Activated CD4-positive, alpha-beta T cell treated with anti-CD3 and anti-CD28 coated beads for 24 hours (primary cell): ENCODE data around the gene NKAIN1.
A peak's percentile ranks its signal among the peaks of the same experiment; 100 is the strongest.
"Not testable (repeated sequence)": the region's sequence is repeated elsewhere in the genome, so short reads cannot be mapped to it uniquely, and the experiment has no call there.

Experiments
- DNase-seq, 2 donors: peaks; one replicate each; pipeline ENCODE4 v3.0.0-alpha.2; 2020; ENCODE audit warnings: low read depth in 2 of 2

NKAIN1 gene

GRCh38 chr1:31239653-31240241 is at the start of gene NKAIN1:
TSS of gene NKAIN1 (minus strand) at chr1:31239887. CDS start at chr1:31239547, 340 bp downstream.
- DNase-seq, result no peak

GRCh38 chr1:31289021-31289420 is 49.3 kb upstream of the NKAIN1 start:
- no peak for DNase-seq

DNA sequence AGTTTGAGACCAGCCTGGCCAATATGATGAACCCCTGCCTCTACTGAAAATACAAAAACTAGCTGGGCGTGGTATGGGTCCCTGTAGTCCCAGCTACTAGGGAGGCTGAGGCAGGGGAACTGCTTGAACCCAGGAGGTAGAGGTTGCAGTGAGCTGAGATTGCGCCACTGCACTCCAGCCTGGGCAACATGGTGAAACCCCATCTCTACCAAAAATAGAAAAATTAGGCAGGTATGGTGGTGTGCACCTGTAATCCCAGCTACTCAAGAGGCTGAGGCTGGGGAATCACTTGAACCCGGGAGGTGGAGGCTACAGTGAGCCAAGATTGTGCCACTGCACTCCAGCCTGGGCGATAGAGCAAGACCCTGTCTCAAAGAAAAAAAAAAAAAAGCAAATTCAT is 48.1 kb upstream of the NKAIN1 start:
- peak in 1 of 2 donors; percentile 35 for DNase-seq

DNA sequence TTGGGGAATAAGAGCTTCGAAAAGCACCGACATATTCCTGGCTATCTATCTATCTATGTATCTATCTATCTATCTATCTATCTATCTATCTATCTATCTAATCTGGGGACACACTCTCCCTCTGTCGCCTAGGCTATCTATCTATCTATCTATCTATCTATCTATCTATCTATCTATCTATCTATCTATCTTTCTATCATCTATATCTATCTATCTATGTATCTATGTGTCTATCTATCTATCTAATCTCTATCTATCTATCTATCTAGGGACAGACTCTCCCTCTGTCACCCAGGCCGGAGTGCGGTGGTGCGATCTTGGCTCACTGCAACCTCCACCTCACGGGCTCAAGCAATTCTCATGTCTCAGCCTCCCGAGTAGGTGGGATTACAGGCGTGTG is 42.7 kb upstream of the NKAIN1 start:
- not testable (repeated sequence) for DNase-seq

DNA sequence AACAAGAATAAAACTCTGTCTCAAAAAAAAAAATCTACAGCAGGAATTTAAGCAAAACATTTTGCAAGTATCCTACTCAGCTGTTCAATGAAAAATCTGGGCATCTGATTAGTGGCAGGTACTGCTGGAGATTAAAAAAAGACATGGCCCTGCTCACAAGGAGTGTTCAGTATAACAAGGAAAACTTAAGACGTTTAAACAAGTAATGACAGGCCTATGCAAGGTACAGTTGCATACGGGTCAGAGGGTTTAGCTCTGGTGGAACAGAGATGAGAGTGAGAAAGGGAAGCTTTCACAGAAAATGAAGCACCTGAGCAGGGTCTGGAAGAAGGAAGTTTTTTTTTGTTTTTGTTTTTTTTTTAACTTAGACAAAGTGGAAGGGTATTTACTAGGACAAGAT is 33.9 kb upstream of the NKAIN1 start:
- DNase-seq, result no peak

DNA sequence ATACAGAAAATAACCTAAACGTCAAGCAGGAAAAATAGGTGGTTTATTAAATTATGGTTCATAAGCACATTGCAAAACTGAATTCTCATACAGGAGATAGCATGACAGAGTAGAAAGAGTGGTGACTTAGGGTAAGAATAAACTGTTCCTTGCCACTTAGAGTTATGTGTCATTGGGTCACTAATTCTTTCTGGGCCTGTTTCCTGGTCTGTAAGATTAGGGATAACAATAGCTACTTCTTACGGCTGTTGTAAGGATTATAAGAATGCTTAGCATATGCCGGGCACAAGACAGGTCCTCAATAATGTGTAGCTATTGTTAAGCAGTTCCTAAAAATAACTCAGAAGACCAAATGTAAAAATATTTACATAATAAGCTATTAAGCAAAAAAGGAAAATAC is 32.7 kb upstream of the NKAIN1 start:
- no peak for DNase-seq

DNA sequence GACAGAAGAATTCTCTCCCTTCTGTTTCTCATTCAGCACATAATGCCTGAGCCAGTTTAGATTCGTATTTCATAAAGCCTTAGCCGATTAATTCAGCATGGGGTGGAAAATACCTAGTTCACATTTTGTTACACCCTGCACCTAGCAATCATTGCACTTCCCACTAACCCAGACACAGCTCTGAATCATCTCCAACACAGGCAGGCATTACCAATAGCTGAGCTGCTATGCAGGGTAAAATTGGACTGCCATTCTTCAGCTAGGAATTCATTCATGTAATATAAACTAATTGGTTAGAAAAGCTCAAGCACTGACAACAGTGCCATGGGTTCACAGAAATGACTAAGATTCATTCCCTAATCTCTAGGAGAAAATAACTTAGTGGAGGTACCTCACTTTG is 26.9 kb upstream of the NKAIN1 start:
- no peak for DNase-seq

DNA sequence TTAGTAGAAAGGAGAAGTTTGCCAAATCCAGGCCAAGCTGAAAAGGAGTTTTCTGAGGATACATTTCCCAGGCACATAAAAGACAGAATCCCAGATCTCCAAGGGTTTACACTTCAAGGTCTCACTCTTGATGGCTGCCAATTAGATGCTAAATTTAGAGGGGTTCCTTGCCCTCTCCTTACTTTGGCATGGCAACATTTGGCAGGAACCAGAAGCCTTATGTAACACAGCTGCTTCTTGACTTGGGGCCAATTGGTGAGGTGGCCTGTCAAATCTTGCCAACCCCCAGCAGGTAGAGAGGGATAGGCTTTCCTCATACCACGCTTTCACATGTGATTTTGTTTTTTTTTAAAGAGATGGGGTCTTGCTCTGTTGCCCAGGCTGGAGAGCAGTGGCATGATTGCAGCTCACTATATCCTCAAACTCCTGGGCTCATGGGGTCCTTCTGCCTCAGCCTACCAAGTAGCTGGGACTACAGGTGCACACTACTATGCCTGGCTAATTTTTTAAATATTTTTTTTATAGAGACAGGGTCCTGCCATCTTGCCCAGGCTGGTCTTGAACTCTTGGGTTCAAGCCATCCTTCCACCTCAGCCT is 25.2 kb upstream of the NKAIN1 start:
- DNase-seq, result no peak

- DNase-seq, result no peak
Measured at GRCh38 chr1:31263408-31263807, 23.7 kb upstream of the NKAIN1 start.

DNA sequence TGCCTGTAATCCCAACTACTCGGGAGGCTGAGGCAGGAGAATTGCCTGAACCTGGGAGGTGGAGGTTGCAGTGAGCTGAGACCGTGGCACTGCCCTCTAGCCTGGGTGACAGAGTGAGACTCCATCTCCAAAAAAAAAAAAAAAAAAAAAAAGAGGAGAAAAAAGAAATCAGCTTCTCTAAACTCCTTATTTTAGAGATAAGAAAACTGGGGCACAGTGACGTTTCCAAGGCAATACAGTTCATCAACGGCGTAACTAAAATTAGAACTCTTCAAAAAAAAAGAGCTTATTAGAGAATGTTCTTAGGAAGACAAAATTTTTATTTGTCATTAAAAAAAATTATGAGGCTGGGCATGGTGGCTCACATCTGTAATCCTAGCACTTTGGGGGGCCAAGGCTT is 22.7 kb upstream of the NKAIN1 start:
- not testable (repeated sequence) for DNase-seq

DNA sequence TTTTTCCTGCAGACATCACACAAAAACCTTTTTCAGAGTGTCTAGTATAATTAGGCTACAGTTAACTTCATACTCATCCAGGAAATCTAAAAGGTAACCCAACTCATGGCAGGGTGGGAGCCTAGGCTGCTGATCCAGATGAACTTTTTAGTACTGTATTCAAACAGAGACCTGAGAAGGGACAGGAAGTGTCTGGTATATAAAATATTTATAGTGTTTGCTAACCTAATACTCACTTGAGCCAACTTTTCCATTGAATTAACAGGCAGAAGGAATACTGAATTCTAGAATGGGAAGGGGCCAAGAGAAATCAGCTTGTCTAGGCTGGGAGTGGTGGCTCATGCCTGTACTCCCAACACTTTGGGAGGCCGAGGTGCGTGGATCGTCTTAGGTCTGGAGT is 22.2 kb upstream of the NKAIN1 start:
- no peak for DNase-seq

GRCh38 chr1:31259746-31260145 is 20.1 kb upstream of the NKAIN1 start:
- DNase-seq, result no peak

GRCh38 chr1:31258581-31258980 is 18.9 kb upstream of the NKAIN1 start:
- no peak for DNase-seq

- no peak for DNase-seq
Measured at GRCh38 chr1:31257213-31257612, 17.5 kb upstream of the NKAIN1 start.

DNA sequence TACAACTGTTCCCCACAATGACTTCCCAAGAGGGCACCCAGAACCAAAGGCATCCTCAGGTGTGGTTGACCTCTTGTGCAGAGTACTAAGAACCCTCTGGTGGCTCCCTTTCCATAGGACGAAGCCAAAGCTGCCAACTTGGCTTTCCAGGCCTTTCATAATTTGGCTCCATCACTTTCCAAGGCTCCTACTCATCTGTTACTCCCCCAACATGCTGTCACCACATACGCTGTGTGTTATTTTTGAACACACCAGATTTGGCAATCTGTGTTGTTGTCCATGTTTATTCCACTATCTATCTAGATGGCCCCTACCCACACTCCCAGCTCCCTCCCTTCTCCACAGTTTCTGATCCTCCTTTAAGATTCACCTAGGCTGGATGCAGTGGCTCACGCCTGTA is 10.2 kb upstream of the NKAIN1 start:
- DNase-seq, result no peak

GRCh38 chr1:31248276-31248675 is 8.6 kb upstream of the NKAIN1 start:
- DNase-seq, result no peak

DNA sequence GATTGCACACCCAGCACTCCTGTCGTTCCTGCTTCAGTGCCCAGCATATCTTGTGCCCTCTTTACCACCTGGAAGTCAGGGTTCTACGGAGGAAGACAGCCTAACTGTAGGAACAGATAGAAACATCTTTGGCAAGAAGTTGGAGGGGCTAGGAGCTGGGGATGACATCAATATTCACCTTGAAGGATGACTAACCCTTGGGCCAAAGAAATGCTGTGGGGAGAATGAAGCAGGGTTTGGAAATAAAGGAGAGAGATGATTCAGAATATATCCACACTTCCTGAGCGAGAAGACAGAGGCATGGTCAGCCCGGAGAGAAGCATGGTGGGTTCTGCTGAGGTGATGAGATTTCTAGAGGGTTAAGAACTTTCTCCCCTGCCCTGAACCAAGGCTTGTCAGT is 4.6 kb upstream of the NKAIN1 start:
- no peak for DNase-seq

DNA sequence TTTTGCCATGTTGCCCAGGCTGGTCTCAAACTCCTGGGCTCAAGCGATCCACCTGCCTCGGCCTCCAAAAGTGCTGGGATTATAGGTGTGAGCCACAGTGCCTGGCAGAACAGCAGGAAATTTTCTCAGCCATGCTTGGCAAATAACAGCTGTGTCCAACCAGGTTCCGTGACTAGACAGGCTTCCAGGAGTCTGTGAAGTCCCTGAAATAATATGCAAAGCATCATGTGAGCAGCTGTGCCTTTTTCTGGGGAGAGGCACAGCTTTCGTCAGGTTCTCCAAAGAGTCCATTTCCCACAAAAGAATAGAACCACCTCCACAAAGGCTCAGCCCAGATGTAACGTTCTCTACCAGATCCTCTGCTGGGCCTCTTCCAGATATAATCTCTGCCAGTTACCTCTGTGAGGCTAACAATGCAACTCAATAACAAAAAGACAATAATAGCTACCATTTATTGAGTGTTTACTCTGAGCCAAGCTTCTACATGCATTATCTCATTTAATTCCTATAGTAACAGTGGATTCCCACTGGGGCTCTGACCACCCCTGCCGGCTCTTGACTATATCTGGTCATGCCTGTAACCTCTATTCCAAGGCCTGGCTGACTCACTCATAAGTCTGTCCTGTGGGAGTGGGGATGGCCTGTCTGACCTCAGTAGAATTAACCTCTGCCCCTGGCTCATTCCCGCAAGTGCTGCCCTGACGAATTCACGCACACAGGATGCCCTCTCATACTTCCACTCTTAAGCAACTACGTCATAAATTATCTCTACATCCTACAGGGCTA is 4.0 kb upstream of the NKAIN1 start:
- no peak for DNase-seq

DNA sequence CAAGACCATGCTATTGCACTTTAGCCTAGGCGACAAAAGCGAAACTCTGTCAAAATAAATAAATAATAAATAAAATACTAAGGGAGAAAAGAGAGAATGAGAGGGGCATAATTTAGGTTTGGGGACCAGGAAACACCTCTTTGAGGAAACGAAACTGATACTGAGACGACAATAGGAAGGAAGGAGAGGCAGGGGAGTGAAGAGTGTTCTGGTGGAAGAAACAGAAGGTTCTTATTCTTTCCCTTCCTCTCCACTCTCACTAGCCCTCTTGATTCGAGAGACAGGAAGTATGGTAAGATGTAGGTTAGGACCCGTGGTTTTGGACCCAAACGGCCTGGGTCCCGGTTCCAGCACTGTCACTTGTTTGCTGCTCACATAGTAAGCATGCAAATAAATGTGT is 1.6 kb upstream of the NKAIN1 start:
- DNase-seq, result no peak

DNA sequence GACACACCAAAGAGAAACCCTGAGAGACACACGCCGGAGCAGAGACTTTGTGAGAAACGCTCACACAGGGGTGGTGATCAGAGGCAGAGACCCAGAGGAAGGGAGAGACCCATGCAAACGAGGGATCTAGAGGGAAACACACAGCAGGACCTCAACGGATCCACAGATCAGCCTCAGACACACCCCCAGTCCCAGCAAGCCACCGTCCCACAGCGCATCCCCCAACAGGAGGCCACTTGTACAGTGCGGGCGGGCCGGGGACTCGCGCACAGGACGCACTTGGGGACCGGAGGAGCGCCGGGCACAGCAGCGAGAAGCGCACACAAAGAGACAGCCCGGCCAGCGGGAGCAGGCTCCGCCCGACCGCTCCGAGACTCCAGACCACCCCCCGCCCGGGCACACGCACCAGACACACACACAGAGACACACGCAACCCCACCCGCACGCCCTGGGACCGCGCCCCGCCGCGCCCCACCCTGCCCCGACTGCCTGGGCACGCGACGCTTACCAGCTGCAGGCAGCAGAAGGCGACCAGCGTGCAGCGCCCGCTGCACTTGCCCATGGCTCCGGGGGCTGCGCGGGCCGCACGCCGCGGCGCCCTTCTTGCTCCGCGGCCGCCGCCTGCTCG is 587 bp downstream of the NKAIN1 start:
- no peak for DNase-seq

DNA sequence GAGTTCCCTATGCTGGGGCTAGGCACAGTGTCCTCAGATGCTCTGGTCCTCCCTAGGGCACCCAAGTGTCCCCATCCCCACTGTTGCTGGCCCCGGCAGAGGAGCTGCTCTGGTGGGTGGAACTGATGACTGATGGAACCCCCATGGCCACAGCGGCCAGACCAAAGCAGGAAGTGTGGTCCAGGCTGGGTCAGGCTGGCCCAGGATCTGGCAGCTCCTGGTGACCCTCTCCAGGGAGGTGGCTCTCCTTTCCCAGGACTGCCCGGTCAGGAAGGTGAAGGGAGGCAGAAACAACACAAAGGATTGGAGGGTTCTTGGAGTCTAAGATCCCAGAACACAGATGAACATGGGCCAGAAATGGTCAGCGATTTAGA is 1.1 kb downstream of the NKAIN1 start:
- no peak for DNase-seq

DNA sequence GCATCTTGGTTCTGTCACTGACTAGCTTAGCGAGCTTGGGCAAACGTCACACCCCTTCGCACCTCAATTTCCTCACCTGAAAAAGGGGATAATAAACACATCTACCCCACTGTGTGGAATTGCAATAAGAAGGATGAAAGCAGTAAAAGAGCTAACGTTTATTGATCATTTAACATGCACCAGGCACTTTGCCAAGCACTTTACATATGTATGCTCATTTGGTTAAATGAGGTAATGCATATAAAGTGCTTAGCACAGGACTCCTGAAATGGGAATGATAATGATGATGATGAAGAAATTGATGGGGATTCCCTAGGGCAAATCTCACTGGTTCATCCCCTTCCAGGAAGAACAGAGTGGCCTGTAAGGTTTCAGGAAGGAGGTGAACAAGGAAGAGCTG is 4.8 kb downstream of the NKAIN1 start:
- DNase-seq, result no peak
